ENCODE measurements around the gene SLC35A1. TPM values are rescaled to one million over a fixed set of nuclear protein-coding genes. Genes with fewer than 3 reads are reported as not detected.

Gene SLC35A1
- total and polyA plus RNA-seq, 2 of the 8 experiments (the other 6 are each of a cell fraction or from before 2014, with no cell fraction given): 4.7 to 9.2 TPM

- no peaks in the 10 kb centered on the region for H4K20me1 ChIP-seq (replicated peaks in 1 of 2; ENCODE audit: control insufficient read depth in 1 of 2, insufficient read depth in 2 of 2, low read length in 2 of 2)
- no peaks in the 10 kb centered on the region for H3K23me2 ChIP-seq (ENCODE audit: low read depth, low read length)
- no peaks in the 10 kb centered on the region for H3K4me1 ChIP-seq (replicated peaks in 1 of 4; ENCODE audit: control insufficient read depth in 3 of 4, insufficient read depth in 4 of 4, low read length in 3 of 4)
- H3K9me3 ChIP-seq (ENCODE audit: insufficient read depth in 2 of 2, low read depth in 1 of 2, low read length in 1 of 2): no peaks in the 10 kb centered on the region
- CTCF ChIA-PET (ENCODE audit: partially characterized antibody): no interaction called here
- H3K18ac ChIP-seq (ENCODE audit: extremely low read depth, low read length): no peak overlapping the region
- H3K79me1 ChIP-seq (ENCODE audit: low read depth, low read length): no peaks in the 10 kb centered on the region
- H3K4me2 ChIP-seq (ENCODE audit: insufficient read depth in 1 of 2, low read depth in 2 of 2, low read length in 2 of 2): no peak overlapping the region
- no peak overlapping the region for H3K4ac ChIP-seq (replicated peaks; ENCODE audit: insufficient read length, low read depth, low read length)
- H4K5ac ChIP-seq (ENCODE audit: insufficient read length, low read depth, low read length): no peak overlapping the region
- H2AFZ ChIP-seq (ENCODE audit: low read length): no peak overlapping the region
- H2BK20ac ChIP-seq (ENCODE audit: low read length): no peak overlapping the region
- 100% methylated on average over 1 of the region's 1 CpG; no CpG with 5 or more reads in 1 of the 2 experiments for WGBS, 2 experiments (ENCODE audit: extremely low coverage in 1 of 2, insufficient coverage in 1 of 2, insufficient read length in 1 of 2, insufficient replicate concordance in 2 of 2, low coverage in 1 of 2, low lambda C conversion rate in 2 of 2, missing lambda C conversion rate in 1 of 2)
- H2BK15ac ChIP-seq (ENCODE audit: low read length): no peak overlapping the region
- DNase-seq (ENCODE audit: low read depth in 1 of 2, low spot score in 2 of 2) (no peak), FAIRE-seq (no peak)
- H3K9ac ChIP-seq (replicated peaks in 1 of 4; ENCODE audit: extremely low read depth in 1 of 4, low read depth in 3 of 4, low read length in 3 of 4): no peak overlapping the region
- no peak overlapping the region for H3K27ac ChIP-seq (ENCODE audit: low read depth, low read length)
- H3K14ac ChIP-seq (ENCODE audit: insufficient read length): no peak overlapping the region
- no peak overlapping the region for H4K91ac ChIP-seq (replicated peaks; ENCODE audit: insufficient read length, low read length)
- H3K27me3 ChIP-seq (replicated peaks in 1 of 4; ENCODE audit: control insufficient read depth in 3 of 4, extremely low read depth in 1 of 4, insufficient read depth in 3 of 4, low read length in 3 of 4): no peaks in the 10 kb centered on the region
- TF ChIP-seq FOSL1 (IDR thresholded peaks at IDR 0.05; ENCODE audit: insufficient read depth, low read depth, low read length): no peak
- no peak for TF ChIP-seq GTF2F1 (IDR thresholded peaks at IDR 0.05; ENCODE audit: borderline replicate concordance, low read depth, low read length)
- no peak for TF ChIP-seq TAF7 (optimal IDR thresholded peaks at IDR 0.05; ENCODE audit: borderline replicate concordance, low read depth, low read length)
- no peak for TF ChIP-seq HDAC6 (IDR thresholded peaks at IDR 0.05; ENCODE audit: low read depth, low read length)
- no peak for TF ChIP-seq POLR2A (IDR thresholded peaks at IDR 0.05; ENCODE audit: control extremely low read depth in 1 of 2, low read depth in 2 of 2, low read length in 2 of 2)
- TF ChIP-seq POLR2AphosphoS5 (IDR thresholded peaks at IDR 0.05; ENCODE audit: low read depth, low read length): no peak
- no peak for TF ChIP-seq BACH1 (IDR thresholded peaks at IDR 0.05; ENCODE audit: low read length)
- H3K23ac ChIP-seq (ENCODE audit: insufficient read length): no peak overlapping the region
- no peak overlapping the region for H2BK120ac ChIP-seq (replicated peaks; ENCODE audit: low read depth, low read length)
- no peak overlapping the region for H3K56ac ChIP-seq (replicated peaks; ENCODE audit: insufficient read length, low read depth, low read length)
- no peak overlapping the region for H2BK12ac ChIP-seq (ENCODE audit: low read depth, low read length)
- H2AK5ac ChIP-seq (ENCODE audit: low read depth, low read length): no peak overlapping the region
- H4K8ac ChIP-seq (ENCODE audit: extremely low read depth, insufficient read depth, low read length): no peak overlapping the region
- no peak overlapping the region for H2BK5ac ChIP-seq (ENCODE audit: low read depth, low read length)
- no peaks in the 10 kb centered on the region for H3K79me2 ChIP-seq (ENCODE audit: control insufficient read depth in 1 of 2, insufficient read depth in 2 of 2, low read length in 2 of 2)
- POLR2A ChIA-PET (ENCODE audit: partially characterized antibody): no interaction called here
- no peak overlapping the region for H3K4me3 ChIP-seq (ENCODE audit: extremely low read depth in 1 of 4, insufficient read depth in 2 of 4, low read depth in 3 of 4, low read length in 4 of 4)
- peaks cover 0 to 57% (median 14%) of the 10 kb centered on the region in 4 experiments; a peak in 5 of 8 replicates for H3K36me3 ChIP-seq (ENCODE audit: control insufficient read depth in 2 of 4, insufficient read depth in 4 of 4, low read length in 3 of 4)
Measured at GRCh38 chr6:87541041-87541440, 68.3 kb downstream of the SLC35A1 start.

All from H1 (cell line).